ENCODE results near the gene LRRC52. TPM values are rescaled to one million over a fixed set of nuclear protein-coding genes. Genes with fewer than 3 reads are reported as not detected.

Gene LRRC52
- polyA plus RNA-seq (2011; rRNA removed) (not detected in 2 replicates), polyA minus RNA-seq (2011; rRNA and poly(A)+ RNA removed) (not detected in 2 replicates)

- ChIA-PET POLR2A (no interaction called here), CTCF (no interaction called here)
- no peak within 1 kb of the TSS for H3K4me3 ChIP-seq (ENCODE audit: low read depth, low read length)
- TF ChIP-seq CTCF (IDR thresholded peaks at IDR 0.05; ENCODE audit: low read depth, low read length) = no peak
- H3K27ac ChIP-seq (ENCODE audit: low read depth, low read length) = no peak within 1 kb of the TSS
- no peaks in the 10 kb centered on the region for H3K9me3 ChIP-seq (ENCODE audit: control insufficient read depth, insufficient read depth, low read length)
- no peaks in the 10 kb centered on the region for H3K27me3 ChIP-seq (ENCODE audit: control insufficient read depth, insufficient read depth, low read length)
- DNase-seq (ENCODE audit: low read depth, low spot score) = no peak
Measured at GRCh38 chr1:165543532-165544438, at the start of gene LRRC52. Gene LRRC52 (plus strand): TSS chr1:165544000. CDS start chr1:165544297, 297 bp downstream.

DNA sequence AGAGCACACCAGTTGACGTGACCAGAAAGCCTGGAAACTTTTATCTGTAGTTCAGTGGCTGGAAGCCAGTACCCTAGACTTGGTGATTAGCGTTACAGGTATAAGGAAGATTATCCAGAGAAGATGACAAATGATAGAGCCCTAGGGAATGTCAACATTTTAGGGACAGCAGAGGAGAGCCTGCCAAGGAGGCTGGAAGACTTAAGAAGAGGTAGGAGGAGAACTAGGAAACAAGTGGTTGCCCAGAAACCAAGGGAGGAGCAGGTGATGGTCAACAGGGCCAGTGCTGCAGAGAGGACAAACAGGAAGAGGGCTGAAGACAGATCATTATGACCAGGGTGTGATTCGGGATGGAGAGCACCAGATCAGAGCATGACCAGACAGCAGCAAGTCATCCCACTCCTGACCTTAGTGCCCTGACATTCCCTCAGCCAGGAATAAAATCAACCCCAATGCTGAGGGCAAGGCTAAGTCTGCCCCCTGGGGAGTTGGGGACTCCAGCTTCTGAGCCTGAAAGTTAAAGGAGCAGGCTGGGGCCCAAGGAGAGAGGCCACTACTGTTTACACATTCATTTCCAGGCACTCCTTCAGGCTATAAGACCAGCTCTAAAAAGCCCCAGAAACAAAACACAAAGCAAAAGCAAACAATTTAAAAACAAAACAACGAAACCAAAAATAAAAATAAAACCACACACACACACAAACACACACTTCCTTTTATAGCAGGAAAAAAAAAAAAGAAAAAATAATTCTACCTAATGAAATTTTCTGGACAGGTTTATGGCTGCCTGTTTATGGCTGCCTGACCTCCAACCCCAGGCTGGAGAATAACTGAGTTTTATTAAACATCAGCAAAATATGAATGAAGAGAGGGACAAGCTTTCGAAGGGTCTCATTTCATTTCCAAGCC, 48.6 kb upstream of the LRRC52 start:
- Histone ChIP-seq H3K9me3 (ENCODE audit: control insufficient read depth, insufficient read depth, low read length) (no peaks in the 10 kb centered on the region), H3K27ac (ENCODE audit: low read depth, low read length) (no peak overlapping the region), H3K27me3 (ENCODE audit: control insufficient read depth, insufficient read depth, low read length) (no peaks in the 10 kb centered on the region), H3K4me3 (ENCODE audit: low read depth, low read length) (no peak overlapping the region)
- ChIA-PET POLR2A (no interaction called here), CTCF (no interaction called here)
- no peak for DNase-seq (ENCODE audit: low read depth, low spot score)
- no peak for TF ChIP-seq CTCF (IDR thresholded peaks at IDR 0.05; ENCODE audit: low read depth, low read length)

DNA sequence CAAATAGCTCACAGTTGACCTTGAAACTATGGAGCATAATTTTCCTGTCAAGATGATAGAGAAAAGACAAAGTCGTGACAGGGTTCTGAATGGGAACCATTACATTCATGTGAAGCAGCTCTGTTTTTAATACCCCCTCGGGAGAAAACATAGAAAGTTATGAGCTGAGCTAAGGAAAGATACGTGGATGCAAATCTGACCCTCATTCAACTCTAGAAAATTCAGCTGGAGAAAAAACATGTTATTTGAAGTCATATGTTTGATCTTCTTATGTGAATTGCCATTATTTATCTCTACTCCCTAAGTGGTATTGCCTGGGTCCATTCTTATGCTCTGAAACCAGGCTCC, 48.0 kb upstream of the LRRC52 start:
- ChIA-PET CTCF (no interaction called here), POLR2A (no interaction called here)
- no peaks in the 10 kb centered on the region for H3K27me3 ChIP-seq (ENCODE audit: control insufficient read depth, insufficient read depth, low read length)
- H3K27ac ChIP-seq (ENCODE audit: low read depth, low read length) = no peak overlapping the region
- H3K9me3 ChIP-seq (ENCODE audit: control insufficient read depth, insufficient read depth, low read length) = no peaks in the 10 kb centered on the region
- no peak for TF ChIP-seq CTCF (IDR thresholded peaks at IDR 0.05; ENCODE audit: low read depth, low read length)
- DNase-seq (ENCODE audit: low read depth, low spot score) = no peak
- no peak overlapping the region for H3K4me3 ChIP-seq (ENCODE audit: low read depth, low read length)

DNA sequence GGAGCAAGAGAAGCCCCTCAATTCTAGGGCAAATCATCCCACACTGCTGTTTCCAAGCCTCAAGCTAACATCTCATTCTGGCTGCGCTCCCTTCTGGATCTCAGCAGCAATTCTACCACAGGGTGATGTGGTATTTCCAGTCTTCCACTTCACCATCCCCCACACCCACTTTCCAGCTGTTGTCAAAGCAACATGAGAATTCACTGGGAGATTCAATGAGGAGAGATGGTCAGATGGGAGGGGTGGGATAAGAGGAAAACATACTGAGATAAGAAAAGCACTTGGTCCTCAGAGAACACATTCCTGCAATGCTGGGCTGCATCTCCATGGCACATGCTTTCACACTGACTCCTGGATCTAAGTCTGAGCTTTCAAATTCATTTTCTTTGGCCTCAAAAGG, 47.3 kb upstream of the LRRC52 start:
- TF ChIP-seq CTCF (IDR thresholded peaks at IDR 0.05; ENCODE audit: low read depth, low read length) = no peak
- H3K4me3 ChIP-seq (ENCODE audit: low read depth, low read length) = no peak overlapping the region
- no peaks in the 10 kb centered on the region for H3K9me3 ChIP-seq (ENCODE audit: control insufficient read depth, insufficient read depth, low read length)
- no peaks in the 10 kb centered on the region for H3K27me3 ChIP-seq (ENCODE audit: control insufficient read depth, insufficient read depth, low read length)
- H3K27ac ChIP-seq (ENCODE audit: low read depth, low read length) = no peak overlapping the region
- POLR2A ChIA-PET = no interaction called here
- DNase-seq (ENCODE audit: low read depth, low spot score) = no peak
- CTCF ChIA-PET = no interaction called here
